ENCODE results near the gene TSTD2.
"Not testable (repeated sequence)": the region's sequence is repeated elsewhere in the genome, so short reads cannot be mapped to it uniquely, and the experiment has no call there.

TSTD2 gene

DNA sequence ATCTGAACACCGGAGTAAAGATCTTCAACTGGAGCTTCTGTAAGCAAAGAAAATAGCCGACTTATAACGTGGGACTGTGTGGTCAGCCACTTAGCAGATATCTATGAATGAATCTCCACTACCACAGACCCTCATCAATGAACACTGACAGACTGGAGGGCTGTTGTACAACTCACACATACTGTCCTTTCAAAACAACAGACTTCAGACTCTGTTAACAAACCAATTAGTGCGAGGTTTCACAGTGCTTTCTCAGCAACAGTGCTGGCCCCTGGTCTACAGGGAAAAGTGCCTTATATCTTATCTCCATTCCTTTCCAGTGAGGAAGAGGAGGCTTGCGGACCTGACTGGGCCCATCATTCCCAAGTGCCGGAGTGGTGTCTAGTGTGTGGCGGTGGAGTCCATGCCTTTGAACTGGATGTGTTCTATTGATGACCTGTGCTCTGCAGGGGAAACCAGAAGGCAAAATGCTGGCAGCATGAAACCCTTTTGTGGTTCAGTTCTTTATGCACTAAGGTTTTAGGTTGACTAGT is 33.8 kb downstream of the TSTD2 start:
- peaks cover 52% of the 10 kb centered on the region for H3K36me3 ChIP-seq (ENCODE audit: insufficient read depth, insufficient read length, low read length)
- no peak overlapping the region for H3K4me3 ChIP-seq (ENCODE audit: insufficient read length, low read depth)
- no peak for DNase-seq (ENCODE audit: low read depth, low spot score)
- H3K27me3 ChIP-seq (ENCODE audit: insufficient read depth, insufficient read length) = no peaks in the 10 kb centered on the region
- no peaks in the 10 kb centered on the region for H3K9me3 ChIP-seq (ENCODE audit: insufficient read depth, low read length)
- H3K9ac ChIP-seq (ENCODE audit: insufficient read length, low read depth) = no peak overlapping the region
- TF ChIP-seq YY1 (IDR thresholded peaks at IDR 0.05; ENCODE audit: insufficient read depth, insufficient read length) = no peak
- no peak for TF ChIP-seq ZNF274 (IDR thresholded peaks at IDR 0.05; ENCODE audit: low read depth, low read length)
- H3K4me1 ChIP-seq (ENCODE audit: insufficient read depth, insufficient read length) = peaks cover 2% of the 10 kb centered on the region

DNA sequence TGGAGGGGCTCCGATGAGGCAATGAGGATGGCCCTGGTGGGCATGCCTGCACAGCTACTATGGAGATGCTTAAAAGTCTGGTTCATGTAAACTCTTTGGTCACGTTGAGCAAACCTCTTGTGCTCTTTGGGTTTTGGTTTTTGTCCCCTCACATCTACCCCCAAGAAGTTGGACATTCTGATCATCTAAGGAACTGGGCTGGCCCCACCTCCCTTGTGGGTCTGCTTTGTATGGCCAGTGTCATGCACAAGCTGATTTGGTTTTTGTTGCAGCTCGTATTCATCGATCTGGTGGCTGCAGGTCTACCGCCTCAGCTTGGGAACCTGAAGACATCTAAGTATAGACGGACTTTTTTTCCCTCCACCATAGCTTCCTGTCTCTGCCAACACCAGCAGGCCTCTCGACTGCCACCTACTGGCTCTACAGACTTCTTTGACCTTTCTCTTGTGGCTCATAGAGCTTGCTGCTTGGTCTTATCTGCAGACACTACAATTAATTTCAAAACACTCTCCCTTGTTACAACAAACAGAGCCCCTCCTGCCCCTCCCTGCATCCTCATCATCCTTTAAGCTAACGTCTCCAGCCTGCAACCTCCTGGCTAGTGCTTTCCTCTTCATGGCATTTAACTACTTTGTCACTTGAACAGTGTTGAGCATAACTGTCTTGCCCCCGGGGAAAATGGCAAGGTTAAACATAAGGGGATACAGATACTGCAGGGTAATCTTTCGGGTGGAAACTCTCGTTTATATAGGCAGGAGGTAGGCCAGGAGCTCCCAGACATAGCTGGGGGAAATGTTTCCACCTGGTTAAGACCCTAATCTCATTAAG is 34.5 kb downstream of the TSTD2 start:
- Histone ChIP-seq H3K9me3 (ENCODE audit: insufficient read depth, low read length) (no peaks in the 10 kb centered on the region), H3K27me3 (ENCODE audit: insufficient read depth, insufficient read length) (no peaks in the 10 kb centered on the region), H3K4me1 (ENCODE audit: insufficient read depth, insufficient read length) (peaks cover 2% of the 10 kb centered on the region), H3K9ac (ENCODE audit: insufficient read length, low read depth) (no peak overlapping the region), H3K36me3 (ENCODE audit: insufficient read depth, insufficient read length, low read length) (peaks cover 45% of the 10 kb centered on the region), H3K4me3 (ENCODE audit: insufficient read length, low read depth) (no peak overlapping the region)
- TF ChIP-seq YY1 (IDR thresholded peaks at IDR 0.05; ENCODE audit: insufficient read depth, insufficient read length) (no peak), ZNF274 (IDR thresholded peaks at IDR 0.05; ENCODE audit: low read depth, low read length) (no peak), SUZ12 (IDR thresholded peaks at IDR 0.05; ENCODE audit: extremely low read depth, insufficient read depth, insufficient read length) (no peak)
- DNase-seq (ENCODE audit: low read depth, low spot score) = peak; percentile 83

DNA sequence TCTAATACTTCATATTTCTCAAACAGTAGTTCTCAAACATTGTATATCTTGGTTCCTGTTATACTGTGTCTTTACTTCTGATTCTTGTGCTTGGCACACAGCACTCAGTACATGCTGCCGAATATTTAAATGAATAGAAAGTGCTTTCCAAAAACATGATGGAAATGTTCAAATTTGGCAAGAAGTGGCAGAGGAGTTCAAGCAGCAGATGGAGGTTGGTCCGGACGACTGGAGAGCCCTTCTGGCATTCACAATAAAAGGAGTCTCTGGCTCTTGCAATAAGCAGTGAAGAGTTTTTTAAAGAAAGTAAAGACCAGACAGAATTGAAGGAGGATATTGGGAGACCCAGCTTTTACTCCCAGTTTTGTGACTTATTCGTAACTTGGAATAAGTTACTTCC is 36.3 kb downstream of the TSTD2 start:
- H3K4me1 ChIP-seq (ENCODE audit: insufficient read depth, insufficient read length) = peaks cover 2% of the 10 kb centered on the region
- H3K36me3 ChIP-seq (ENCODE audit: insufficient read depth, insufficient read length, low read length) = peaks cover 27% of the 10 kb centered on the region
- no peaks in the 10 kb centered on the region for H3K27me3 ChIP-seq (ENCODE audit: insufficient read depth, insufficient read length)
- H3K9me3 ChIP-seq (ENCODE audit: insufficient read depth, low read length) = no peaks in the 10 kb centered on the region
- no peak overlapping the region for H3K9ac ChIP-seq (ENCODE audit: insufficient read length, low read depth)
- DNase-seq (ENCODE audit: low read depth, low spot score) = no peak
- H3K4me3 ChIP-seq (ENCODE audit: insufficient read length, low read depth) = no peak overlapping the region
- TF ChIP-seq YY1 (IDR thresholded peaks at IDR 0.05; ENCODE audit: insufficient read depth, insufficient read length) (no peak), ZNF274 (IDR thresholded peaks at IDR 0.05; ENCODE audit: low read depth, low read length) (no peak)

DNA sequence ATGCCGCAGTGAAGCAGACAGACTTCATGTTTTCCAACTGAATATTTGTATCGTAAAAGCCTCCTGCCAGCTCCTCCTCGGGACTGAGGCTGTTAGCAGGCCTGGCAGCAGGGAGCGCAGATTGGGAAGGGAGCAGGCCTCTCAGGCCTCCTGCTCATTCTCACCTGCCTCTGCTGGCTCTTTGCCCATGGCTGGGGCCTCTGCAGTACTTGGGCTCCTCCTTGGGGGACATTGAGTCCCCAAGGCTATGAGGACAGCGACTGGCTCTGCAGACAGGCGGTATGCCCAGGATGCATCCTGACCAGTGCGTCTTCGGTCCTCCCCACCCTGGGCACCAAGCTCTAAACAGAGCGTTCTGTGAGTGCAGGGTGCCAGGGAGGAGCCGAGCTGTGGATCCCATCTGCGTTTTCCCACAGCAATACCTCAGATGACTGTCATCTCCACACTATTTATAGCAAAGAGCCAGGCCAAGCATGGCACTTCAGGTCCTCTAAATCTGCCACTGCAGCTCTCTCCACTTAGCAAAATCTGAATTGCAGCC is 38.7 kb downstream of the TSTD2 start:
- Histone ChIP-seq H3K36me3 (ENCODE audit: insufficient read depth, insufficient read length, low read length) (peaks cover 3% of the 10 kb centered on the region), H3K9ac (ENCODE audit: insufficient read length, low read depth) (no peak overlapping the region), H3K9me3 (ENCODE audit: insufficient read depth, low read length) (no peaks in the 10 kb centered on the region), H3K4me3 (ENCODE audit: insufficient read length, low read depth) (no peak overlapping the region), H3K27me3 (ENCODE audit: insufficient read depth, insufficient read length) (no peaks in the 10 kb centered on the region), H3K4me1 (ENCODE audit: insufficient read depth, insufficient read length) (peaks cover 2% of the 10 kb centered on the region)
- TF ChIP-seq SUZ12 (IDR thresholded peaks at IDR 0.05; ENCODE audit: extremely low read depth, insufficient read depth, insufficient read length) = no peak
- no peak for TF ChIP-seq YY1 (IDR thresholded peaks at IDR 0.05; ENCODE audit: insufficient read depth, insufficient read length)
- no peak for TF ChIP-seq ZNF274 (IDR thresholded peaks at IDR 0.05; ENCODE audit: low read depth, low read length)
- no peak for DNase-seq (ENCODE audit: low read depth, low spot score)

DNA sequence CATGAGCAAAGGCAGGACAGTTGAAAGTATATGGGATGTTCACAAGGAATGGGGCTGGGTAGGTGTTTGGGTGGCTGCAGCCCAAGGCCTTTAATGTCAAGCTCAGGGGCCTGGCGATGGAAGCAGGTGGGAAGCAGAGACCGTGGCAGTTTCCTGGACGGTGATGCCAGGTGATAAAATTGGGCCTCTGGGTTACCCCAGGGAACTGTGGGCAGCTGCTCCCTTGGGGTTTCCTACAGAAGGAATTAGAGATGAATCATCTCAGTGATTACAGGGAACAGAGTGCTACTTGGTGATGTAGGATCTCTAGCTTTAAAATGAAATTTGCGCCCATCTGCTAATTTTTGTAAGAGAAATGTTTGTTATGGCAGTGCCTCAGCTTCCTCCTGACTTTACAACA is 39.2 kb downstream of the TSTD2 start:
- Histone ChIP-seq H3K27me3 (ENCODE audit: insufficient read depth, insufficient read length) (no peaks in the 10 kb centered on the region), H3K4me3 (ENCODE audit: insufficient read length, low read depth) (no peak overlapping the region), H3K36me3 (ENCODE audit: insufficient read depth, insufficient read length, low read length) (no peaks in the 10 kb centered on the region), H3K4me1 (ENCODE audit: insufficient read depth, insufficient read length) (peaks cover 2% of the 10 kb centered on the region), H3K9ac (ENCODE audit: insufficient read length, low read depth) (no peak overlapping the region), H3K9me3 (ENCODE audit: insufficient read depth, low read length) (no peaks in the 10 kb centered on the region)
- DNase-seq (ENCODE audit: low read depth, low spot score) = no peak
- no peak for TF ChIP-seq YY1 (IDR thresholded peaks at IDR 0.05; ENCODE audit: insufficient read depth, insufficient read length)
- TF ChIP-seq ZNF274 (IDR thresholded peaks at IDR 0.05; ENCODE audit: low read depth, low read length) = no peak
- no peak for TF ChIP-seq SUZ12 (IDR thresholded peaks at IDR 0.05; ENCODE audit: extremely low read depth, insufficient read depth, insufficient read length)

DNA sequence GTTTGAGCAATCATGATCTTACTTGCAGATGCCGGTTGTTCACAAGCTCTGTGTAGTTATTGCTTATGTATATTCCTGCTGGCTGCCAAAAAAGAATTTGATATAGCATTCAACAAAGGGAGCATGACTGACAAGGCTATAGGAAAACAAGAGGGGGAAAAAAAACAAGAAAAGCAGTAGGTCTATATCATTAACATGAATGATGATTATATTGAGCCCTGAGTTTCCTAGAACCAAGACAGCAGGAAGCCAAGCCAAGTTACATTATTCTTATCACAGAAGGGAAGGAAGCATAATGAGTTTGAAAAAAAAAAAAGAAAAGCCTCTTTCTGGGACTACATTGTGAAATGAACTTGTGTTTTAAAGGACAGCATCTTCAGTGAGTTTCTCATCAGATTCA is 41.0 kb downstream of the TSTD2 start:
- TF ChIP-seq YY1 (IDR thresholded peaks at IDR 0.05; ENCODE audit: insufficient read depth, insufficient read length) (no peak), SUZ12 (IDR thresholded peaks at IDR 0.05; ENCODE audit: extremely low read depth, insufficient read depth, insufficient read length) (no peak), ZNF274 (IDR thresholded peaks at IDR 0.05; ENCODE audit: low read depth, low read length) (no peak)
- Histone ChIP-seq H3K27me3 (ENCODE audit: insufficient read depth, insufficient read length) (no peaks in the 10 kb centered on the region), H3K4me3 (ENCODE audit: insufficient read length, low read depth) (no peak overlapping the region), H3K9me3 (ENCODE audit: insufficient read depth, low read length) (peaks cover 13% of the 10 kb centered on the region; the same call in 1 of the 2 replicates), H3K9ac (ENCODE audit: insufficient read length, low read depth) (no peak overlapping the region), H3K4me1 (ENCODE audit: insufficient read depth, insufficient read length) (no peaks in the 10 kb centered on the region), H3K36me3 (ENCODE audit: insufficient read depth, insufficient read length, low read length) (no peaks in the 10 kb centered on the region)
- DNase-seq (ENCODE audit: low read depth, low spot score) = no peak

DNA sequence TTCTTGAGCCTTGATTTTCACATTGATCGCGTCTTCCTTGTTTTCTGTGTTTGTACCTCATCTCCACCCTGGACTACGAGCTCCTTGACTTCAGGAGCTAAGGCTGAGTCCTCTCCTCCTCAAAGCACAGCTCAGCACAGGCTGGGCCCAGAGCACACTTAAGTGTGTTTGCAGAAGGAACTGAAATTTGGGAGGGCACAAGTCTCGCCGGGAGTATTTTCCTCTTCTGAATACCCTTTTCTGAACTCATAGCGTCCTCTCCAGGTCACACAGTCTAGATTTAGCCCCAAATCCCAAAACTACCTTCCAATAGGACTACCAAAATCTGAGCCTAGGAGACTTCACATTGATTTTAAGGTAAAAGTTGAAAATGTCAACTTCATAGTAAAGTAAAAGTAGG is 41.6 kb downstream of the TSTD2 start:
- DNase-seq (ENCODE audit: low read depth, low spot score) = no peak
- no peaks in the 10 kb centered on the region for H3K4me1 ChIP-seq (ENCODE audit: insufficient read depth, insufficient read length)
- H3K9ac ChIP-seq (ENCODE audit: insufficient read length, low read depth) = no peak overlapping the region
- H3K36me3 ChIP-seq (ENCODE audit: insufficient read depth, insufficient read length, low read length) = no peaks in the 10 kb centered on the region
- no peak overlapping the region for H3K4me3 ChIP-seq (ENCODE audit: insufficient read length, low read depth)
- peaks cover 17% of the 10 kb centered on the region for H3K9me3 ChIP-seq (ENCODE audit: insufficient read depth, low read length)
- no peak for TF ChIP-seq ZNF274 (IDR thresholded peaks at IDR 0.05; ENCODE audit: low read depth, low read length)
- no peak for TF ChIP-seq YY1 (IDR thresholded peaks at IDR 0.05; ENCODE audit: insufficient read depth, insufficient read length)
- TF ChIP-seq SUZ12 (IDR thresholded peaks at IDR 0.05; ENCODE audit: extremely low read depth, insufficient read depth, insufficient read length) = no peak
- H3K27me3 ChIP-seq (ENCODE audit: insufficient read depth, insufficient read length) = no peaks in the 10 kb centered on the region

DNA sequence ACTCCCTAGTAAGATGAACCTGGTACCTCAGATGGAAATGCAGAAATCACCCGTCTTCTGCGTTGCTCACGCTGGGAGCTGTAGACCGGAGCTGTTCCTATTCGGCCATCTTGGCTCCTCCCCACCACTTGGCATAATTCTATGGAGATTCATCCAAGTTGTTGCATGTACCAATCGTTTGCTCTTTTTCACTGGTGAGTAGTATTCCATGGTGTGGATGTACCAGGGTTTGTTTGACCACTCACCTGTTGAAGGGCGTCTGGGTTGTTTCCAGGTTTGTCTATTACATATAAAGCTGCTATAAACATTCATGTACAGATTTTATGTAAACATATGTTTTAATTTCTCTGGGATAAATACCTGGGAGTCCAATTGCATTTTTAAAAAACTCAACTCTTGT is 46.3 kb downstream of the TSTD2 start:
- H3K27me3 ChIP-seq (ENCODE audit: insufficient read depth, insufficient read length); H3K36me3 ChIP-seq (ENCODE audit: insufficient read depth, insufficient read length, low read length); DNase-seq (ENCODE audit: low read depth, low spot score); H3K4me1 ChIP-seq (ENCODE audit: insufficient read depth, insufficient read length); H3K9ac ChIP-seq (ENCODE audit: insufficient read length, low read depth): not testable (repeated sequence)
- H3K4me3 ChIP-seq (ENCODE audit: insufficient read length, low read depth) = peak overlapping the region; percentile 24
- H3K9me3 ChIP-seq (ENCODE audit: insufficient read depth, low read length) = peaks cover 17% of the 10 kb centered on the region

DNA sequence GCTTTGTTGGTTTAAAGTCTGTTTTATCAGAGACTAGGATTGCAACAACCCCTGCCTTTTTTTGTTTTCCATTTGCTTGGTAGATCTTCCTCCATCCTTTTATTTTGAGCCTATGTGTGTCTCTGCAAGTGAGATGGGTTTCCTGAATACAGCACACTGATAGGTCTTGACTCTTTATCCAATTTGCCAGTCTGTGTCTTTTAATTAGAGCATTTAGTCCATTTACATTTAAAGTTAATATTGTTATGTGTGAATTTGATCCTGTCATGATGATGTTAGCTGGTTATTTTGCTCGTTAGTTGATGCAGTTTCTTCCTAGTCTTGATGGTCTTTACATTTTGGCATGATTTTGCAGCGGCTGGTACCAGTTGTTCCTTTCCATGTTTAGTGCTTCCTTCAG is 48.4 kb downstream of the TSTD2 start:
- not testable (repeated sequence) for H3K36me3 ChIP-seq (ENCODE audit: insufficient read depth, insufficient read length, low read length); H3K4me3 ChIP-seq (ENCODE audit: insufficient read length, low read depth); H3K27me3 ChIP-seq (ENCODE audit: insufficient read depth, insufficient read length); H3K4me1 ChIP-seq (ENCODE audit: insufficient read depth, insufficient read length); DNase-seq (ENCODE audit: low read depth, low spot score); H3K9ac ChIP-seq (ENCODE audit: insufficient read length, low read depth)
- peaks cover 17% of the 10 kb centered on the region for H3K9me3 ChIP-seq (ENCODE audit: insufficient read depth, low read length)

DNA sequence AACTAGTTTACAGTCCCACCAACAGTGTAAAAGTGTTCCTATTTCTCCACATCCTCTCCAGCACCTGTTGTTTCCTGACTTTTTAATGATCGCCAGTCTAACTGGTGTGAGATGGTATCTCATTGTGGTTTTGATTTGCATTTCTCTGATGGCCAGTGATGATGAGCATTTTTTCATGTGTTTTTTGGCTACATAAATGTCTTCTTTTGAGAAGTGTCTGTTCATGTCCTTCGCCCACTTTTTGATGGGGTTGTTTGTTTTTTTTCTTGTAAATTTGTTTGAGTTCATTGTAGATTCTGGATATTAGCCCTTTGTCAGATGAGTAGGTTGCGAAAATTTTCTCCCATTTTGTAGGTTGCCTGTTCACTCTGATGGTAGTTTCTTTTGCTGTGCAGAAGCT is 51.6 kb downstream of the TSTD2 start:
- not testable (repeated sequence) for H3K4me1 ChIP-seq (ENCODE audit: insufficient read depth, insufficient read length); H3K4me3 ChIP-seq (ENCODE audit: insufficient read length, low read depth); H3K36me3 ChIP-seq (ENCODE audit: insufficient read depth, insufficient read length, low read length); H3K9me3 ChIP-seq (ENCODE audit: insufficient read depth, low read length); DNase-seq (ENCODE audit: low read depth, low spot score); H3K27me3 ChIP-seq (ENCODE audit: insufficient read depth, insufficient read length); H3K9ac ChIP-seq (ENCODE audit: insufficient read length, low read depth)

All from NT2/D1 (cell line).